HG02870 (cell line): Measurements from ENCODE around the gene GLTPD2.
"Not testable (repeated sequence)": the region's sequence is repeated elsewhere in the genome, so short reads cannot be mapped to it uniquely, and the experiment has no call there.

Source experiments
- ATAC-seq: cut with Tn5 transposase; IDR thresholded peaks from one replicate; pipeline ENCODE4 v1.9.1; 2021; ENCODE audit warnings: mild to moderate bottlenecking, moderate library complexity; ENCODE audit not compliant: unreplicated experiment

Gene GLTPD2

DNA sequence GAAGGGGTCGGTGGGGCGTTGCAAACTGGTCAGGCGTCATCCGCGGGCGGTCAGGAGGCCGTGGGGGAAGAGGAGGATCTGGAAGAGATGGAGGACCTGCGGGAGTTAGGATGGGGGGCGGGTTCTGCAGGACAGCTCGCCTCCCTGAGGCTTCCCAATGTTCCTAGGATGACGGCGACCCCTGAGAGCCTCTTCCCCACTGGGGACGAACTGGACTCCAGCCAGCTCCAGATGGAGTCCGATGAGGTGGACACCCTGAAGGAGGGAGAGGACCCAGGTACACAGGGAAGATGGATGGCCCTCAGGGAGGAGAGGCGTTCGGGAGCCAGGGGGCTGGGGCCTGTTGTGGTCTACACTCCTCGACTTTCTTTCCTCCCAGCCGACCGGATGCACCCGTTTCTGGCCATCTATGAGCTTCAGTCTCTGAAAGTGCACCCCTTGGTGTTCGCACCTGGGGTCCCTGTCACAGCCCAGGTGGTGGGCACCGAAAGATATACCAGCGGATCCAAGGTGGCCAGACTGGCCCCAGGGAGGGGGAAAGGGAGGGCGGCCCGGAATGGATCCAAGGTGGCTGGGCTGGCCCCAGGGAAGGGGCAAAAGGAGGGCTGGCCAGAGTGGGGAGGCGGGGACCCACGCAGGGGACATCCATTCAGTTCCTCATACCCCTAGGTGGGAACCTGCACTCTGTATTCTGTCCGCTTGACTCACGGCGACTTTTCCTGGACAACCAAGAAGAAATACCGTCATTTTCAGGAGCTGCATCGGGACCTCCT is 19.0 kb downstream of the GLTPD2 start:
- no peak for ATAC-seq

DNA sequence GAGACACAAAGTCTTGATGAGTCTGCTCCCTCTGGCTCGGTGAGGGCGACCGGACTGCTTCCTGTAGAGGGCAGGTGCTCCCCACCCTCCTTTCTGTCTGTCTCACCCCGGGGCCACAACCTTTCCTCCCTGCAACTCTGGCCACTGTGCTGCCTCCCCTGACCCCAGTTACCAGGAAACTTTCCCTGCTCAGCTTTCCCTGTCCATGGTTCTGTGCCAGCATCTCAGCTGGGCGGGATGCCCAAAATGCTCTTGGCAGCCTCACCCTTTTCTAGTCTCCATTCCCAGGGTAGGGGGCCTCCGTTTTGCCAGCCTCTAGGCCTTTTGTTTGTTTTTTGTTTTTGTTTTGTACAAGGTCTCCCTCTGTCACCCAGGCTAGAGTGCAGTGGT is 19.6 kb downstream of the GLTPD2 start:
- ATAC-seq: no peak

DNA sequence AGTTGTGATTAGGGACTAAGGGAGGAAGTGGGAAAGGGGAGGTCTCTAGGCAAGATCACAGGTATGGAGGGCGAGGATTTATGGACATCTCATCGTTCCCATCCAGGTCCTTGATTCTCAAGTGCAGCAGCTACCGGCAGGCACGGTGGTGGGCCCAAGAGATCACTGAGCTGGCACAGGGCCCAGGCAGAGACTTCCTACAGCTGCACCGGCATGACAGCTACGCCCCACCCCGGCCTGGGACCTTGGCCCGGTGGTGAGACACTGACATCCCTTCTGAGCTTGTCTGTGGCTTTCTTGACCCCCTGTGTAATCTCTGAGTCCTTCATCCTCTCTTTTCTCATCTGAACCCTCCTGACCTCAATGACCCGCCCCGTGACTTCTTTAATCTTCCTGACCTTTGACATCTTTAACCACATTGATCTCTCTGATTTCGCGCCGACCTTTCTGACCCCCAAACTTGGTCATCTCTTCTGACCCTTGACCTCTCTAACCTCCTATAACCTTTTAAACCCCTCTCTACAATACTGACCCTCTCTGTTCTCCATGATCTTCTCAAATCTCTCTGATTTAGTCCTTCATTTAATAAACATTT is 22.0 kb downstream of the GLTPD2 start:
- ATAC-seq: no peak

DNA sequence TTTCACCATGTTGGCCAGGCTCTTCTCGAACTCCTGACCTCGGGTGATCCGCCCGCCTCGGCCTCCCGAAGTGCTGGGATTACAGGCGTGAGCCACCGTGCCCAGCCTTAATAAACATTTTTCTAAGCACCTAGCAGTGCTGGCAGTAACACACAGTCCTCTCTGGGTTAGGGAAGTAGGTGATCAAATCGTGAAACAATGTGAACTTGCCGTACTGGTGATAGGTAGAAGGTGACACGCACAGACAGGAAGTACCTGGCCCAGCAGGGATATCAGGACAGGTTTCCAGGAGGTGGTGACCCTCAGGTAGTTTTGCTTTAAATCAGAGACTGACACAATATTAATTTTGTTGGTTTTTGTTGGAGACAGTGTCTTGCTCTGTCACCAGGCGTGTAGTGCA is 22.7 kb downstream of the GLTPD2 start:
- no peak for ATAC-seq

DNA sequence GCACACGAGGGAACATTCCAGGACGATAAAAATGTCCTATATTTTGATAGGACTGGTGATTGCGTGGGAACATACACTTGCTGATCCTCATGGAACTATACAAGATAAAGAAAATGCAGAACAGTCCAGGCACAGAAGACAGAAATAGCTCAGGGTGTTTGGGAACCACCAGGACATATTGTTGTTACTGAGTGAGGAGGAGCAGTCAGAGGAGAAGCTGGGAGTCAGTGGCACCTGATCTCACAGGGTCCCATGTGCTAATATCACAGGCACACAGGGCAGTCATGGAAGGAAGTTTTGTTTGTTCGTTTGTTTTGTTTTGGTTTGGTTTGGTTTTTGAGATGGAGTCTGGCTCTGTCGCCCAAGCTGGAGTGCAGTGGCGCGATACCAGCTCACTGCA is 23.9 kb downstream of the GLTPD2 start:
- no peak for ATAC-seq

DNA sequence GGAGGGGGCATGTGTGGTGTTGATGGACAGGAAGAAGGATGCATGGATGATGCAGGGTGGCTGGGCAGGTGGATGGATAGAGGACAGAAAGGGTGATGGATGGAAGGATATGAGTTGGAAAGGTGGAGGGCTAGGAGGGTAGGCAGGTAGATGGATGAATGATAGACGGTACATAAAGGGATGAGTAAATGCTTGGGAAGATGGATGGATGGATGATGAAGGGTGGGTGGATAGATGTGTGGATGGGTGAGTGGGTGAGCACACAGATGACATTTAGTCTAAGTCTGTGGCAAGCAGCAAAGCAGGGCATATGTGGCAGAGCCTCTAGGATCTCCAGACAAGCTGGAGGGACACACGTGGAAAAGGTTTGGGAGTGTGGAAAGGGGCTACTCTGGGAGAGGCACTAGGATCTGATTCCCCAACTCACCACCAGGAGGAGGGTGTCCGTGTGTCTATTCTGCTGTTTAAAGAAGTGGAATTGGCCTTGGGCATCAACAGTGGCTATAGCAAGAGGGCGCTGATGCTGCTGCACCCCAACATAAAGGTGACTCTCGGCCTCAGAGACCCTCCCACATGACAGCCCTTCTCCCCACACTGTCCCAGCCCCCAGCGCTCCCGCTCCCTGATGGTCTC is 26.4 kb downstream of the GLTPD2 start:
- ATAC-seq: no peak

DNA sequence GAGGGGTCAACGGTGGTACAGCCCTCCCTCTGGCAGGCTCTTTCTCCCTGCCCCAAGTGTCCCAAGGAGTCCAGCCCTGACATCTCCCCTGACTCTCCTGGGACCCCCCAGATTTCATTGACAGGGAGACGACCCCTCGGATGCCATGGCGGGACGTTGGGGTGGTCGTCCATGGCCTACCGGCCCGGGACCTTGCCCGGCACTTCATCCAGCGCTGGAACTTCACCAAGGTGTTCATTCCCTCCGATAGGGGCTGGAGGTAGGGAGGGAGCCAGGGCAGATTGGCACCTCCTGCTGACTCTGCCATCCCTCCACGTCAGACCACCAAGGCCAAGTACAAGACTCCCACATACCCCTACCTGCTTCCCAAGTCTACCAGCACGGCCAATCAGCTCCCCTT is 28.1 kb downstream of the GLTPD2 start:
- no peak for ATAC-seq

DNA sequence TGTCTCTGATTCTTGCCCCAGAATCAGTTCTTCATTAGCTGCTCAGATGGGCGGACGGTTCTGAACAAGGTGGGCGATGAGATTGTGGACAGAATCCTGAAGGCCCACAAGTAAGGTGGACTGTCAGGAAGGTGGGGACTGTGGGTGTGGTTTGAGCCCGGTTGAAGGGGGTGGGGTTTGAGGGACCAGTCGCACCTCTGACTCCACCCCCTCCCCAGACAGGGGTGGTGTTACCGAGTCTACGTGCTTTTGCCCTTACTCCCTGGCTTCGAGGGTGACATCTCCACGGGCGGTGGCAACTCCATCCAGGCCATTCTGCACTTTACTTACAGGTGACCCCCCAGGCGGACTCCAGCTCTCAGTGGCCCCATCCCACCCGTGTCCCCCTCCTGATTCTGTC is 29.5 kb downstream of the GLTPD2 start:
- no peak for ATAC-seq

DNA sequence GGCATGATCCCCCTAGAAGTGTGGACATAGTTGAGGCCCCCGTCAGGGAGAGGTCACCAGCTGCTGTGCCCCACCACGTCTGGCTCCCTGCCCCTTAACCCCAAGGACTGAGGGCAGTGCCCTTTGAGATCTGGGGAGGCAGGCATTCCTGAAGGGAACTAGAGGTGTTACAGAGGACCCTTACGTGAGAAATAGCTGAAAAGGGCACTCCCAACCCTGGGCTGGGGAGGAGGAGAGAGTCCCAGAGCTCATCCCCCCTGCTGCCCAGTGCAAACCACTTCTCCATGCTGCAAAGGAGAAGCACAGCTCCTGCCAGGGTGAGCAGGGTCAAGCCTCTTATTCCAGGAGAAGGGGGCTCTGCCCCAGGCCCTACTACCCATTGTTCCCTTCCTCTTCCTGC is 34.1 kb downstream of the GLTPD2 start:
- no peak for ATAC-seq

DNA sequence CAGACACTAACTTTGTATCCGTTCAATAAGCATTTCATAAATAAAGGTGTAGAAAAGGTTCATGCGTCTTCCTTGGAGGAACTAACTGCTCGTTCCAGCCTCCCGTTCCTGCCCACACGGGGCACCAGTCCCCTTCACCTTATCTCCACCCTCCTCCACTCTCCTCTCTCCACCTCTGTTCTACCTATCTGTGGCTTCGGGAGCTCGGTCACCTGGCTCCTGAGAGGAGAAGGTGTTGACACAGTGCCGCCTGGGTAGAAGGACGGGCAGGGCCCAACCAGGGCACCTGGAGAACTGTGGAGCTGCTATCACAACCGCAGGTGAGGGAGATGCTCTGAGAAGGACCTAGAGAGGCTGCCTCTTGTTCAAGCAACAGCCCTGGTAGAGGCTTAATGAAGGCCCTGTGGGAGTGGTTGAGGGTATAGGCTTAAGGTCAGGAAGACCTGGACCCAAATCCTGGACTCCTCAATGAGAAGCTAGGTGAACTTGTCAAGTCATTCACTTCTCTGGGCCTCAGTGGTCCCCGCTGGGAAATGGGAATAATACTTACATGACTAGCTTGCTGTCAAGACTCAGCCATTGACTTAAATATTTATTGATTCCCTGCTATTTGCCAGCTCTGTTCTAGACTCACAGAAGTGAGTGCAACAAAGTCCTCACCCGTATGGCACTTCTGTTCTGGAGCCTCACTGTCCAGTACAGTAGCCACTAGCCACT is 34.8 kb downstream of the GLTPD2 start:
- ATAC-seq: no peak

DNA sequence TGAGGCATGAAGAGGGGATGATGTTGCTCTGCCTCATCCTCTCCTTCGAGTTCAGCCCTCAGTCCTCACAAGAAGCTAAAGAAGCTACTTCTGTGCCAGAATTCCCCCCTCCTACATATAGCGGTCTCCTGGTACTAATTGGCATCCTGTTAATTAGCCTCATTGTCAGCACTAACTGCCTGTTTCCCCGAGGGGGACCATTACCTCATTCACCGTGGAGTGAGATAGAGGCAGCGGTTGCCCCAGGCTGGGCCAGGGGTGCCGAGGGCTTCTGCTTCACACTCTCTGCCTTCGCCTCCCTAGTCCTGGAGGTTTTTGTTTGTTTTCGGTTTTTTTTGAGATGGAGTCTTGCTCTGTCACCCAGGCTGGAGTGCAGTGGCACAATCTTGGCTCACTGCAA is 38.6 kb downstream of the GLTPD2 start:
- no peak for ATAC-seq

DNA sequence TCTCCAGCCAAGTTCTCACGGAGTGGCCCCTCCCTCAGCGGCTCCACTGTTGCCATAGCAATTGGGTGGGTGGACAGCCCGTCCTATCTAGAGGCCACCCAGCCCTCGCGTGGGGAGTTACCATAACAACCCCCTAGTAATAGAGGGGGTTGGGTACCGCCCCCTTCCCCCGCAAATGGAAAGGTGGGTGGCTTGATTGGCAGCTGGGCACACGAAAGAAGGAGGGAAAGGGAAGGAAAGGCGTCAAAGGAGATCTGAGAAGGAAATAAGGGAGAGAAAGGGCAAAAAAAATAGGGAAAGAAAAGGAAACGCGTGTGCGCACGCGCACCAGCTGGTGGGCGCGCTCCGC is 44.0 kb downstream of the GLTPD2 start:
- not testable (repeated sequence) for ATAC-seq

DNA sequence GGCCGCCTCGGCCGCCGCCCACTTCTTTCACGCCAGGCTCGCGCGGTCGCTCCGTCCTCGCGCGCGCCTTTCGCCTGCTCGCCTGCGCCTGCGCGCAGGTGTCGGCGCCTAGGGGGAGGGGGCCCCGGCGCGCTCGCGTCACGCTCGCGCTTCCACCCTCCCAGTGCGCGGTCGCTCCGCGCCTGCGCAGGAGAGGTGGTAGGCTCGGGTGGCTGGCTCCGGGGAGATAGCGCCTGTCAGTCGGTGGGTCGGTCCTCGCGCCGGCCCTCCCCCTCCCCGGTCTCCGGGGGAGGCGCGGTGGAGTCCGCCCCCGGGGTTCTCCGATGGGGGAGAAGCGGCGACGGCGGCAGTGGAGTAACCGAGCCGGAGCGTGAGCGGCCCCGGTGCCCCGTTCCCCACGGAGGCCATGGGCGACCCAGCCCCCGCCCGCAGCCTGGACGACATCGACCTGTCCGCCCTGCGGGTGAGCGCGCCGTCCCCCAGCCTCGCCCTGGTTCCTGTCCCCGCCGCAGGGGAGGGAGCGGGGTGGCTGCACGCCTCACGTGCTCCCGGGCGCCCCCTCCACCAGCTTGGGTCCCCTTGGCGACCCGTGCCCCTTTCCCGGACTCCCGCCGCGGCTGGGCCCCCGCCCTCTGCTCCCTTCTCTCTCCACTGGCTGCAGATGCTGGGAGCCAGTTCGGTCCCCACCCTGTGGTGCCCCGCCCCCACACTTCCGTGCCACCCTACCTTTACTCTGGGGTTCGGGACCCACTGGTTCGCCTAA is 44.6 kb downstream of the GLTPD2 start, which contains the start of gene MINK1:
MINK1 (plus strand) TSS at position 163 of the 763 bp plus-strand sequence; CDS start at position 407, 244 bp downstream.
- ATAC-seq: peak; percentile 83

DNA sequence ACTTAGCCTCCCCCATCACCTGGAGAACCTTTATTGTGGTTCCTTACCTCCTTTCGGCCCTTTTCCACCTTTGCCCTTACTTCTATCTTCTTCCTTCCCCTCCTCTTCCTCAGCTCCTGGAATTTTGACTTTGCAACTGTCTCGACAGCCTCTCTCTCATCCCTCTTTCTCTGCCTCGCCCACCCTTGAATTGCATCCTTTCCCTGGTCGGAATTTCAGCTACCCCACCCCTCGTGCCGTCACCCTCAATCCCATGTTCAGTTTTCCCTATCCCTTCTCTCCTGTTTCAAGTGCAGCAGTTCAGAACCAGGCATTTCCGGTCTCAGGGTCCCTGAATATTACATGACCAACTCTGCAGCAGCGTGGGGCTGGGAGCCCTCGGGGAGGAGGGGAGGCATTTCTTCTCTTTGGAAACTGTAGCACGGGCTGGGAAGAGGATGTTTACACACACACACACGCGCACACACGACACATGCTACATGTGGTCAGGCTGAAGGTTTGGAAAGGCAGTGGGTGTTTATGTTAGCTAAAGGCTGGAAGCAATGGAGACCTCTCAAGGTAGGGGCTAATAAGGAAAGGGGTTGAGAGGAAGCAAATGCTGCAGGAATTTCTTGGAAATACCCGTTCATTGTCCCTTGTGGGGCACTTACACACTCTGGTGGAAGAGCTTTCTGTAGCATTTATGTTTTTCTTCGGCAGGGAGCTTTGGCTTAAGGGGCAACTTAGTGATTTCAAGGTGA is 45.3 kb downstream of the GLTPD2 start:
- ATAC-seq: no peak

DNA sequence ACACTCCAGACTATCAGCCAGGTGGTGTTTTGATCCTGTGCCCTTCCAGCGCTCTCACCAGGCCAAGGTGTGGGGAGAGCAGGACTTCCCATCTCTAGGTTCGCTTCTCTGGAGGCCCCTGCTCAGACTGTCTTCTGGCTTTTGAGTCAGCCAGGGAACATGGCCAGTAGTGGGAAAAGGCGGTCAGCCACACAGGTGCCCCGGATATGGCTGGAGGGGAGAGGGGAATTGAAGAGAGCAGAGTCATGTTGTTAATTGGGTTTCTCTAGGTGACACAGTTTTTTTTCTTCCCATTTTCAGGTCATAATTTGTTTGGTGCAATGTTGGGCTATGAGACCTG is 45.9 kb downstream of the GLTPD2 start:
- no peak for ATAC-seq

DNA sequence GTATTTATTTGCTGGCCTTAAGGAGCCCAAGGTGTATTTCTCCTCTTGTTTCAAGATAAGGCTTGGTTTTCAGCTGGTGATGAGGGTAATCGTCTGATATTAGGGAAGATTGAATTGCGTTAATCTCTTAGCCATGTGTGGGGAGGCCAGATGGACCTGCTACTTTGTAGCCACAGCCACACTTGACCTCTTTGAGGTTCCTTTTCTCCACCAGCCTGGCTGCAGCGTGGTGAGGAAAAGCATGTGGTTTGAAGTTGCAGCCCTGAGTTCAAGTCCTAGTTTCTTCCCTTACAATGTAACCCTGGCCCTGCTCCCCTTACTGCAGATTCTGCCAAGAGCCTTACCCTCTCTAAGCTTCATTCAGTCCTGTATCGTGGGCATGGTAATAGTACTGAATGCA is 47.5 kb downstream of the GLTPD2 start:
- no peak for ATAC-seq

DNA sequence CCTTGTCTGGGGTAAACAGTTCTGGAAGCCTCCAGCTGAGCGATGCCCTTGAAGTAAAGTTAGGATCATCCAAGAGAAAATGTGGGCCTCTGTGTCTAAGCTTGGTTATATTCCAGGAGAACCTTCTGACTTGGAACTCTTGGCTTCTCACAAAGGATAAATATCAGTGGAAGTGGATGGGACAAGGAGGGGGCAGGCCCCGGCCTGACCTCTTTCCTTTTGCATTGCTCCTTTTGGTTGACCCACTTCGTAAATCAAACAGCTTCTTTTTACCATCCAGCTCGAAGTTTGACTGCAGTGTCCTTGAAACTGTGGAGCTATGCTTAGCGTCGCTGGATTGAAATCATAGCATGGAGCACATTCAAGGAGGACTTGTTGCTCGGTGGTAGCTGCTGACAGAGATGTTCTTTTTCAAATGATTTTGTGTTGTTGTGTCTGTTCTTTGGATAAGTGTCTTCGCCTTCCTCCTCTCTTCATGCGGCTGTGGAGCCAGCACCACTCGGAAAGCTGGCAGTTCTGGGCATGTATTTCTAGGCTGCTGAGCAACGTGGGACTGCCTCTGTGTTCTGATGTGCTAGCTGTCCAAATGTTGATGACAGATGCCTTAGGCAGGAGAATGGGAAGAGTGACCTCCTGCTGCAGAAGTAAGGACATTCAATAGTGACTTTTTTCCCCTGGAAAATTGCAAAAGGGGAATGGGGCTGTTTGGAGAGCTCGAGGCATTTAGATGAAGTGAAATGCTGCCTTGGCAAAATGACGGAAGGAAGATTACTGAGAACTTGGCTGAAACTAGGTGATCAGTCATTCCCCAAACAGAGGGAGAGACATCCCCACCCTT is 48.9 kb downstream of the GLTPD2 start:
- no peak for ATAC-seq

DNA sequence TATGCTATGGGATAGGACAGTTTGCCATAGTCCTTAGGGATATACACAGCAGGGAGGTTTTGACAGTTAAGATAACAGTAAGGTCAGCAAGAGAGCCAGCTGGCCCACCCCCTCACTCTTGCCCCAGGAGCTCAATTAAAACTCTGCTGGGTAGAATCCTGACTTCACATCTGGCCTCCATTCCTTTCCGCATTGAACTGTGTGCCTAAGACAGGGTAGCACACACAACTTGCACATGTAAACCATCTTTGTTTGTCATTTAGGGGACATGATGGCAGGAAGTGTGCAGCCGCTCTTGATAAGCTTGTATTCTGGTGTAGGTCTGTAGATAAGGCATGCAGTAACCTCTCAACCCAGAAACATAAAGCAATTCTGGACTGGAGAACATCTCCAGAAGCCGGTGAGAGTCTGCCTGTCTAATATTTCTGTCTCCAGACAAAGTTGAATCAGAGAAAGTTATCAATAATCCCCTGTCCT is 49.6 kb downstream of the GLTPD2 start:
- no peak for ATAC-seq

DNA sequence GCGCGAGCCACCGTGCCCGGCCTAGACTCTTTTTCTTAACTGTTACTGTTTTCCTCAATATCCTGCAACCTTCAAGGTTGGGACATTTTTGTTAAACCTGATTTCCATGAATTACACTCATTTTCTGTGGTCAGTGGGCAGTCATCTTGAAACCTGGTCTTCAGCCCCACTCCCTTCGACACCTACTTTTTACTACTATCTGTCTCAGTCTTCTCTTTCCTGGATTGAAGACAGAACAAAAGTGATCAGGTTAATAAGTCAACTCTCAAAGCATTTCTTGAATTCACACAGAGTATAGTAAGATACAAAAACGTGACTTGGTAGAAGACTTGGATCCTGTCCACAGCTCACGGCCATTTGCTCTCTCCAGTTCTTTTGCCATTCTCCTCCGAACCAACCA is 50.5 kb downstream of the GLTPD2 start:
- ATAC-seq: no peak
